Stimulated activated CD8-positive, alpha-beta memory T cell treated with anti-CD3 and anti-CD28 coated beads, Interleukin-12 subunit alpha, Interleukin-12 subunit beta, amount 100 ng/mL, for 4 hours (primary cell): ENCODE data around the gene SSBP2.
"Not testable (repeated sequence)": the region's sequence is repeated elsewhere in the genome, so short reads cannot be mapped to it uniquely, and the experiment has no call there.

Experiments
- DNase-seq: peaks from one replicate; pipeline ENCODE4 v3.0.0-alpha.2; 2020; ENCODE audit warnings: low read depth

The SSBP2 gene

GRCh38 chr5:81729276-81729675 lies 21.6 kb downstream of the SSBP2 start:
- no peak for DNase-seq

- DNase-seq: no peak
Observed at GRCh38 chr5:81728301-81728700, 22.6 kb downstream of the SSBP2 start.

- no peak for DNase-seq
Observed at GRCh38 chr5:81726297-81726696, 24.6 kb downstream of the SSBP2 start.

- DNase-seq: no peak
Observed at GRCh38 chr5:81724571-81724970, 26.3 kb downstream of the SSBP2 start.

- no peak for DNase-seq
Observed at GRCh38 chr5:81724108-81724507, 26.8 kb downstream of the SSBP2 start.

- DNase-seq: no peak
Observed at GRCh38 chr5:81721049-81721448, 29.8 kb downstream of the SSBP2 start.

- DNase-seq: no peak
Observed at GRCh38 chr5:81719743-81720345, 31.1 kb downstream of the SSBP2 start.

GRCh38 chr5:81718300-81718699 lies 32.6 kb downstream of the SSBP2 start:
- DNase-seq: no peak

GRCh38 chr5:81717860-81718259 lies 33.0 kb downstream of the SSBP2 start:
- no peak for DNase-seq

- DNase-seq: no peak
Observed at GRCh38 chr5:81717226-81717625, 33.7 kb downstream of the SSBP2 start.

- not testable (repeated sequence) for DNase-seq
Observed at GRCh38 chr5:81714076-81714475, 36.8 kb downstream of the SSBP2 start.

GRCh38 chr5:81708889-81709288 lies 42.0 kb downstream of the SSBP2 start:
- DNase-seq: no peak

- DNase-seq: no peak
Observed at GRCh38 chr5:81703840-81704239, 47.1 kb downstream of the SSBP2 start.

- no peak for DNase-seq
Observed at GRCh38 chr5:81700166-81700565, 50.7 kb downstream of the SSBP2 start.

GRCh38 chr5:81698813-81699212 lies 52.1 kb downstream of the SSBP2 start:
- DNase-seq: no peak

- no peak for DNase-seq
Observed at GRCh38 chr5:81696418-81697397, 54.2 kb downstream of the SSBP2 start.

GRCh38 chr5:81694726-81695125 lies 56.2 kb downstream of the SSBP2 start:
- DNase-seq: no peak

- no peak for DNase-seq
Observed at GRCh38 chr5:81688215-81688614, 62.7 kb downstream of the SSBP2 start.

GRCh38 chr5:81687292-81687691 lies 63.6 kb downstream of the SSBP2 start:
- no peak for DNase-seq

GRCh38 chr5:81685471-81685870 lies 65.4 kb downstream of the SSBP2 start:
- no peak for DNase-seq

GRCh38 chr5:81679885-81680284 lies 71.0 kb downstream of the SSBP2 start:
- DNase-seq: no peak

- DNase-seq: no peak
Observed at GRCh38 chr5:81675420-81675819, 75.5 kb downstream of the SSBP2 start.

- DNase-seq: no peak
Observed at GRCh38 chr5:81665795-81666194, 85.1 kb downstream of the SSBP2 start.
